Fibroblast of skin of left biceps (primary cell): ENCODE results near the gene SNX3.
"Not testable (repeated sequence)": the region's sequence is repeated elsewhere in the genome, so short reads cannot be mapped to it uniquely, and the experiment has no call there.

Experiments
- DNase-seq, 2 experiments: peaks; one replicate each; pipeline ENCODE4 v3.0.0-alpha.2; 2013; ENCODE audit warnings: low read depth in 2 of 2

SNX3 gene

GRCh38 chr6:108260126-108260808 is 573 bp downstream of the SNX3 start:
- no peak for DNase-seq

- no peak for DNase-seq
Measured at GRCh38 chr6:108254433-108255410, 6.1 kb downstream of the SNX3 start.

GRCh38 chr6:108253241-108253640 is 7.6 kb downstream of the SNX3 start:
- no peak for DNase-seq

- DNase-seq: no peak
Measured at GRCh38 chr6:108252055-108252454, 8.8 kb downstream of the SNX3 start.

- no peak for DNase-seq
Measured at GRCh38 chr6:108251252-108251651, 9.6 kb downstream of the SNX3 start.

GRCh38 chr6:108250240-108250866 is 10.5 kb downstream of the SNX3 start:
- DNase-seq: no peak

GRCh38 chr6:108247965-108248536 is 12.8 kb downstream of the SNX3 start:
- DNase-seq: no peak

- DNase-seq: not testable (repeated sequence)
Measured at GRCh38 chr6:108245095-108245494, 15.7 kb downstream of the SNX3 start.

- no peak for DNase-seq
Measured at GRCh38 chr6:108243836-108244235, 17.0 kb downstream of the SNX3 start.

GRCh38 chr6:108242721-108243120 is 18.1 kb downstream of the SNX3 start:
- DNase-seq: no peak

- DNase-seq: no peak
Measured at GRCh38 chr6:108242259-108242658, 18.6 kb downstream of the SNX3 start.

GRCh38 chr6:108238322-108238721 is 22.5 kb downstream of the SNX3 start:
- DNase-seq: no peak

- DNase-seq: no peak
Measured at GRCh38 chr6:108236791-108237190, 24.0 kb downstream of the SNX3 start.

- no peak for DNase-seq
Measured at GRCh38 chr6:108235127-108235526, 25.7 kb downstream of the SNX3 start.

- DNase-seq: no peak
Measured at GRCh38 chr6:108228416-108228815, 32.4 kb downstream of the SNX3 start.

GRCh38 chr6:108227290-108227689 is 33.5 kb downstream of the SNX3 start:
- no peak for DNase-seq

- no peak for DNase-seq
Measured at GRCh38 chr6:108222504-108222903, 38.3 kb downstream of the SNX3 start.

GRCh38 chr6:108222064-108222463 is 38.8 kb downstream of the SNX3 start:
- DNase-seq: no peak

GRCh38 chr6:108211671-108212070 is 49.2 kb downstream of the SNX3 start:
- no peak for DNase-seq

- DNase-seq: no peak
Measured at GRCh38 chr6:108210556-108210955, 50.3 kb downstream of the SNX3 start.

GRCh38 chr6:108209738-108210137 is 51.1 kb downstream of the SNX3 start:
- DNase-seq: no peak

- DNase-seq: no peak
Measured at GRCh38 chr6:108207013-108207412, 53.8 kb downstream of the SNX3 start.
